Trophoblast cell (in vitro differentiated cells and primary cell): ENCODE data around the gene SPATA2.
"Not testable (repeated sequence)": the region's sequence is repeated elsewhere in the genome, so short reads cannot be mapped to it uniquely, and the experiment has no call there.

Source experiments
- DNase-seq, 2 donors: peaks; one replicate each; pipeline ENCODE4 v3.0.0-alpha.2; 2016
- H2AFZ ChIP-seq: 2 replicates; pipeline ENCODE4 v1.6.1; 2013; ENCODE audit warnings: low read length, moderate library complexity, mild to moderate bottlenecking; ENCODE audit not compliant: insufficient read depth, poor library complexity
- H2AK5ac ChIP-seq: 2 replicates; pipeline ENCODE4 v1.6.1; 2013; ENCODE audit warnings: mild to moderate bottlenecking, low read length
- H2BK120ac ChIP-seq: 2 replicates; pipeline ENCODE4 v1.6.1; 2013; ENCODE audit warnings: low read length, mild to moderate bottlenecking, moderate library complexity; ENCODE audit not compliant: insufficient read depth, poor library complexity
- H2BK12ac ChIP-seq: 2 replicates; pipeline ENCODE4 v1.6.1; 2013; ENCODE audit warnings: mild to moderate bottlenecking, low read length, moderate library complexity
- H2BK5ac ChIP-seq: 2 replicates; pipeline ENCODE4 v1.6.1; 2013; ENCODE audit warnings: low read length, low read depth, moderate library complexity, mild to moderate bottlenecking; ENCODE audit not compliant: poor library complexity
- H3K14ac ChIP-seq: 2 replicates; pipeline ENCODE4 v1.6.1; 2013; ENCODE audit warnings: mild to moderate bottlenecking, low read length
- H3K18ac ChIP-seq: 2 replicates; pipeline ENCODE4 v1.6.1; 2013; ENCODE audit warnings: mild to moderate bottlenecking, low read length
- H3K23ac ChIP-seq: 2 replicates; pipeline ENCODE4 v1.6.1; 2013; ENCODE audit warnings: low read length
- H3K27ac ChIP-seq: 2 replicates; pipeline ENCODE4 v1.5.1; 2013; ENCODE audit warnings: low read depth, mild to moderate bottlenecking, inconsistent platforms, low read length, moderate library complexity
- H3K27me3 ChIP-seq: 2 replicates; pipeline ENCODE4 v1.6.1; 2013; ENCODE audit warnings: inconsistent platforms, mild to moderate bottlenecking, low read length, moderate library complexity; ENCODE audit not compliant: insufficient read depth
- H3K36me3 ChIP-seq, 2 experiments: 1 replicate in 1 of 2; 2 replicates in 1 of 2; pipeline ENCODE4 v1.6.1; 2013; ENCODE audit warnings: low read length in 2 of 2, mild to moderate bottlenecking in 2 of 2, moderate library complexity in 1 of 2; ENCODE audit not compliant: insufficient read depth in 2 of 2, control insufficient read depth in 1 of 2
- H3K4ac ChIP-seq: 2 replicates; pipeline ENCODE4 v1.6.1; 2013; ENCODE audit warnings: low read depth, mild to moderate bottlenecking, low read length, moderate library complexity
- H3K4me1 ChIP-seq, 2 experiments: 1 replicate in 1 of 2; 2 replicates in 1 of 2; pipeline ENCODE4 v1.6.1; 2013; ENCODE audit warnings: low read length in 2 of 2, mild to moderate bottlenecking in 2 of 2, moderate library complexity in 1 of 2; ENCODE audit not compliant: insufficient read depth in 2 of 2, control insufficient read depth in 1 of 2
- H3K4me2 ChIP-seq: 2 replicates; pipeline ENCODE4 v1.6.1; 2013; ENCODE audit warnings: inconsistent platforms, mild to moderate bottlenecking, low read length, moderate library complexity
- H3K4me3 ChIP-seq: 2 replicates; pipeline ENCODE4 v1.5.1; 2013; ENCODE audit warnings: mild to moderate bottlenecking, low read depth, low read length, inconsistent platforms
- H3K79me1 ChIP-seq: one replicate; pipeline ENCODE4 v1.6.1; 2013; ENCODE audit warnings: low read length
- H3K79me2 ChIP-seq: 2 replicates; pipeline ENCODE4 v1.6.1; 2013; ENCODE audit warnings: low read length, mild to moderate bottlenecking; ENCODE audit not compliant: control insufficient read depth, insufficient read depth, poor library complexity
- H3K9ac ChIP-seq: 2 replicates; pipeline ENCODE4 v1.6.1; 2013; ENCODE audit warnings: mild to moderate bottlenecking, low read length
- H3K9me3 ChIP-seq: 2 replicates; pipeline ENCODE4 v1.6.1; 2013; ENCODE audit warnings: low read depth, mild to moderate bottlenecking, control low read depth, inconsistent platforms, low read length; ENCODE audit not compliant: insufficient read depth
- H4K12ac ChIP-seq: 2 replicates; pipeline ENCODE4 v1.6.1; 2013; ENCODE audit warnings: low read depth, mild to moderate bottlenecking, low read length, moderate library complexity
- H4K8ac ChIP-seq: 2 replicates; pipeline ENCODE4 v1.6.1; 2013; ENCODE audit warnings: low read depth, mild to moderate bottlenecking, low read length, moderate library complexity
- H4K91ac ChIP-seq: one replicate; pipeline ENCODE4 v1.6.1; 2013; ENCODE audit warnings: low read depth, mild to moderate bottlenecking, low read length, moderate library complexity
- whole genome bisulfite sequencing: extraction: QIAGEN DNeasy Blood & Tissue Kit; methylation state at CpG from one replicate; pipeline ENCODE4 v1.1.7; 2013; ENCODE audit warnings: missing lambda C conversion rate; ENCODE audit not compliant: insufficient read length, insufficient coverage; ENCODE audit errors: extremely low coverage; 5-methylcytosine and 5-hydroxymethylcytosine counted together

Gene SPATA2

GRCh38 chr20:49955830-49956396 is 40.6 kb upstream of the SPATA2 start:
- not testable (repeated sequence) for H2BK12ac ChIP-seq, H3K18ac ChIP-seq, DNase-seq, H3K4me1 ChIP-seq, H4K91ac ChIP-seq, H3K79me2 ChIP-seq, H3K79me1 ChIP-seq, H4K12ac ChIP-seq, H3K27ac ChIP-seq, H3K4ac ChIP-seq, H3K4me3 ChIP-seq, H3K14ac ChIP-seq, H3K9me3 ChIP-seq, H2BK120ac ChIP-seq, H4K8ac ChIP-seq, H2AK5ac ChIP-seq, H2BK5ac ChIP-seq, H3K4me2 ChIP-seq, H2AFZ ChIP-seq, H3K27me3 ChIP-seq, H3K23ac ChIP-seq, H3K9ac ChIP-seq
- WGBS, result no CpG with 5 or more reads among the region's 12 CpGs
- peaks cover 37 to 56% of the 10 kb centered on the region in 2 experiments for H3K36me3 ChIP-seq

- Histone ChIP-seq H3K23ac (no peak overlapping the region), H2BK5ac (no peak overlapping the region), H3K18ac (no peak overlapping the region), H3K14ac (no peak overlapping the region), H3K4me2 (no peak overlapping the region), H4K12ac (peak overlapping the region; percentile 12), H2BK120ac (no peak overlapping the region), H3K27me3 (no peaks in the 10 kb centered on the region), H3K4me1 (no peaks in the 10 kb centered on the region), H4K91ac (no peak overlapping the region), H4K8ac (no peak overlapping the region), H2BK12ac (no peak overlapping the region), H3K36me3 (peaks cover 42 to 62% of the 10 kb centered on the region in 2 experiments), H3K4ac (no peak overlapping the region), H3K27ac (no peak overlapping the region), H3K9ac (no peak overlapping the region), H2AK5ac (no peak overlapping the region), H2AFZ (no peak overlapping the region), H3K79me2 (no peaks in the 10 kb centered on the region), H3K9me3 (no peaks in the 10 kb centered on the region), H3K79me1 (no peaks in the 10 kb centered on the region), H3K4me3 (no peak overlapping the region)
- no peak for DNase-seq
- WGBS, result no CpG with 5 or more reads among the region's 3 CpGs
Measured at GRCh38 chr20:49955167-49955566, 39.8 kb upstream of the SPATA2 start.

GRCh38 chr20:49951151-49951550 is 35.8 kb upstream of the SPATA2 start:
- no peak overlapping the region for H3K27ac ChIP-seq
- H2AFZ ChIP-seq, result no peak overlapping the region
- no peaks in the 10 kb centered on the region for H3K79me1 ChIP-seq
- no peak overlapping the region for H4K12ac ChIP-seq
- H2BK12ac ChIP-seq, result no peak overlapping the region
- H3K9me3 ChIP-seq, result no peaks in the 10 kb centered on the region
- H3K14ac ChIP-seq, result no peak overlapping the region
- peak in 1 of 2 donors; percentile 28 for DNase-seq
- no peak overlapping the region for H3K4me2 ChIP-seq
- H3K4ac ChIP-seq, result no peak overlapping the region
- WGBS, result no CpG with 5 or more reads among the region's 4 CpGs
- H4K91ac ChIP-seq, result no peak overlapping the region
- no peak overlapping the region for H3K4me3 ChIP-seq
- H3K36me3 ChIP-seq, result peaks cover 49 to 66% of the 10 kb centered on the region in 2 experiments
- no peak overlapping the region for H2BK5ac ChIP-seq
- no peaks in the 10 kb centered on the region for H3K4me1 ChIP-seq
- H3K18ac ChIP-seq, result no peak overlapping the region
- H3K79me2 ChIP-seq, result no peaks in the 10 kb centered on the region
- no peaks in the 10 kb centered on the region for H3K27me3 ChIP-seq
- H3K23ac ChIP-seq, result no peak overlapping the region
- no peak overlapping the region for H3K9ac ChIP-seq
- no peak overlapping the region for H4K8ac ChIP-seq
- H2BK120ac ChIP-seq, result no peak overlapping the region
- H2AK5ac ChIP-seq, result no peak overlapping the region

GRCh38 chr20:49948809-49949507 is 33.6 kb upstream of the SPATA2 start:
- Histone ChIP-seq H2BK5ac (no peak overlapping the region), H3K4me3 (no peak overlapping the region), H3K36me3 (peaks cover 45 to 66% of the 10 kb centered on the region in 2 experiments), H3K27me3 (no peaks in the 10 kb centered on the region), H3K4me1 (no peaks in the 10 kb centered on the region), H3K79me2 (no peaks in the 10 kb centered on the region), H3K4me2 (no peak overlapping the region), H3K14ac (no peak overlapping the region), H4K12ac (no peak overlapping the region), H4K8ac (no peak overlapping the region), H4K91ac (no peak overlapping the region), H3K18ac (no peak overlapping the region), H3K9ac (no peak overlapping the region), H3K23ac (no peak overlapping the region), H2AFZ (no peak overlapping the region), H3K27ac (no peak overlapping the region), H3K4ac (no peak overlapping the region), H3K79me1 (no peaks in the 10 kb centered on the region), H2BK120ac (no peak overlapping the region), H2AK5ac (no peak overlapping the region), H2BK12ac (no peak overlapping the region), H3K9me3 (no peaks in the 10 kb centered on the region)
- DNase-seq, result no peak
- no CpG with 5 or more reads among the region's 11 CpGs for WGBS
